Measurements from ENCODE around the gene GNB5. TPM values are rescaled to one million over a fixed set of nuclear protein-coding genes. Genes with fewer than 3 reads are reported as not detected.
A peak's percentile ranks its signal among the peaks of the same experiment; 100 is the strongest.

The GNB5 gene
- total RNA-seq, 1 experiment from 2014 or later: 29.8 TPM

DNA sequence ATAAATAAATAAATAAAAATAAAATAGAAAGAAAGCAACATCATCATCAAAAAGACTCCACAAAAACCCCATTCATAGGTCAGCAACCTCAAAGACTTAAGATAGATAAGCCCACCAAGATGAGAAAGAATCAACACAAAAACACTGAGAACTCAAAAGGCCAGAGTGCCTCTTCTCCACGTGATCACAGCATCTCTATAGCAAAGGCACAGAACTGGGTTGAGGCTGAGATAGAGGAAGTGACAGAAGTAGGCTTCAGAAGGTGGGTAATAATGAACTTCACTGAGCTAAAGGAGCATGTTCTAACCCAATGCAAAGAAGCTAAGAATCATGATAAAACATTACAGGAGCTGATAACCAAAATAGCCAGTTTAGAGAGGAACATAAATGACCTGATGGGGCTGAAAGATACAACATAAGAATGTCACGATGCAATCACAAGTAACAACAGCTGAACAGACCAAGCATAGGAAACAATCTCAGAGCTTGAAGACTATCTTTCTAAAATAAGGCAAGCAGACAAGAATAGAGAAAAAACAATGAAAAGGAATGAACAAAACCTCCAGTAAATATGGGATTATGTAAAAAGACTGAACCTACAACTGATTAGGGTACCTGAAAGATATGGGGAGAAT is 26.4 kb downstream of the GNB5 start:
- H3K79me1 ChIP-seq (ENCODE audit: insufficient read depth, low read depth, low read length, poor library complexity, severe bottlenecking): no peaks in the 10 kb centered on the region
- peaks cover 2 to 9% (median 3%) of the 10 kb centered on the region in 3 experiments; a peak in 5 of 7 replicates for H3K36me3 Mint-ChIP-seq (ENCODE audit: insufficient read depth in 1 of 3, low read depth in 3 of 3)
- H3K9ac ChIP-seq (ENCODE audit: extremely low read depth, insufficient read length, low read length): no peak overlapping the region
- no peak overlapping the region for H3K4me2 ChIP-seq (ENCODE audit: insufficient read depth, insufficient read length, low read length)
- H3K23me2 ChIP-seq (ENCODE audit: insufficient read length, low read depth, low read length, poor library complexity, severe bottlenecking): no peaks in the 10 kb centered on the region
- H4K8ac ChIP-seq (replicated peaks; ENCODE audit: insufficient read length, low read depth, low read length): no peak overlapping the region
- H2AK5ac ChIP-seq (ENCODE audit: insufficient read length, low read length): no peak overlapping the region
- no peak overlapping the region for H3K4me3 Mint-ChIP-seq
- H2BK20ac ChIP-seq (ENCODE audit: low read depth, low read length, poor library complexity, severe bottlenecking): no peak overlapping the region
- no peaks in the 10 kb centered on the region for H3K27me3 Mint-ChIP-seq (ENCODE audit: low read depth)
- H2BK15ac ChIP-seq (ENCODE audit: low read depth, low read length): no peak overlapping the region
- H3T11ph ChIP-seq (ENCODE audit: low read length): no peak overlapping the region
- no peak overlapping the region for H2BK12ac ChIP-seq (ENCODE audit: insufficient read length, low read depth, low read length)
- H3K14ac ChIP-seq (ENCODE audit: insufficient read depth, low read length): no peak overlapping the region
- DNase-seq: no peak
- no peaks in the 10 kb centered on the region; the same call in 1 of the 2 replicates for H3K4me1 ChIP-seq (ENCODE audit: insufficient read depth, low read length)
- H3K56ac ChIP-seq (ENCODE audit: insufficient read length, low read depth, low read length): no peak overlapping the region
- H2BK5ac ChIP-seq (ENCODE audit: insufficient read length, low read length): no peak overlapping the region
- no peaks in the 10 kb centered on the region for H4K20me1 ChIP-seq (ENCODE audit: control insufficient read depth, insufficient read depth, insufficient read length)
- H3K27ac ChIP-seq (ENCODE audit: insufficient read length, low read depth, low read length): no peak overlapping the region
- H3K4ac ChIP-seq (ENCODE audit: low read depth, low read length): no peak overlapping the region
- no peak overlapping the region for H2BK120ac ChIP-seq (ENCODE audit: low read depth, low read length, poor library complexity, severe bottlenecking)
- no peak for TF ChIP-seq CTCF (conservative IDR thresholded peaks at IDR 0.05)
- H3K23ac ChIP-seq (ENCODE audit: insufficient read length, low read depth, low read length): no peak overlapping the region
- no CpG with 5 or more reads among the region's 2 CpGs for WGBS (ENCODE audit: extremely low coverage, insufficient read length, low lambda C conversion rate)
- H4K5ac ChIP-seq (ENCODE audit: insufficient read length, low read depth, low read length): no peak overlapping the region
- H3K27ac Mint-ChIP-seq: peak overlapping the region in 1 of 3 experiments; percentile 72; a peak in 2 of 7 replicates
- H3K79me2 ChIP-seq (ENCODE audit: insufficient read depth, low read length): no peaks in the 10 kb centered on the region
- no peaks in the 10 kb centered on the region for H3K27me3 ChIP-seq (ENCODE audit: insufficient read depth, low read length)
- H4K91ac ChIP-seq (ENCODE audit: insufficient read length, low read depth, low read length): no peak overlapping the region
- H3K9me3 ChIP-seq (ENCODE audit: control insufficient read depth, low read depth, low read length): no peaks in the 10 kb centered on the region
- no peaks in the 10 kb centered on the region for H3K9me3 Mint-ChIP-seq
- peaks cover 0 to 7% of the 10 kb centered on the region in 2 experiments; a peak in 2 of 4 replicates for H3K4me1 Mint-ChIP-seq
- no peak overlapping the region for H2AFZ ChIP-seq (ENCODE audit: low read length)
- H3K18ac ChIP-seq (ENCODE audit: insufficient read length, low read depth, low read length): no peak overlapping the region

Data from H9 (cell line).